KMS-11 (cell line): ENCODE data around the gene DPM3.

Source experiments
- H2AFZ ChIP-seq: fragments of 200-600 bp; sonication (generic); 2 replicates; pipeline ENCODE4 v1.6.1; 2016; ENCODE audit warnings: antibody characterized with exemption, mixed run types, low read depth
- H3K27ac ChIP-seq: fragments of 200-600 bp; sonication (generic); 2 replicates; pipeline ENCODE4 v1.6.1; 2016; ENCODE audit warnings: mild to moderate bottlenecking, mixed run types
- H3K27me3 ChIP-seq: fragments of 200-600 bp; sonication (generic); 2 replicates; pipeline ENCODE4 v1.6.1; 2017; ENCODE audit warnings: mild to moderate bottlenecking, low read depth, mixed run types, moderate library complexity; ENCODE audit not compliant: insufficient read depth
- H3K36me3 ChIP-seq: fragments of 200-600 bp; sonication (generic); 2 replicates; pipeline ENCODE4 v1.6.1; 2017; ENCODE audit warnings: mild to moderate bottlenecking, mixed run types; ENCODE audit not compliant: insufficient read depth
- H3K4me1 ChIP-seq: fragments of 200-600 bp; sonication (generic); 2 replicates; pipeline ENCODE4 v1.6.1; 2016; ENCODE audit warnings: mild to moderate bottlenecking, low read depth, mixed run types; ENCODE audit not compliant: poor library complexity, severe bottlenecking
- H3K4me2 ChIP-seq: fragments of 200-600 bp; sonication (generic); 2 replicates; pipeline ENCODE4 v1.7.0; 2016; ENCODE audit warnings: mild to moderate bottlenecking, mixed run types
- H3K4me3 ChIP-seq: fragments of 200-600 bp; sonication (generic); IDR thresholded peaks from 2 replicates; pipeline ENCODE4 v1.6.1; 2017; ENCODE audit warnings: low read depth, low read length, mixed read lengths; ENCODE audit not compliant: insufficient read depth
- H3K79me2 ChIP-seq: fragments of 200-600 bp; sonication (generic); 2 replicates; pipeline ENCODE4 v1.6.1; 2016; ENCODE audit warnings: low read depth, mixed run types; ENCODE audit not compliant: insufficient read depth
- H3K9ac ChIP-seq: fragments of 200-600 bp; sonication (generic); 2 replicates; pipeline ENCODE4 v1.6.1; 2016; ENCODE audit warnings: mild to moderate bottlenecking, mixed run types
- H4K20me1 ChIP-seq: fragments of 200-600 bp; sonication (generic); 2 replicates; pipeline ENCODE4 v1.6.1; 2016; ENCODE audit warnings: mild to moderate bottlenecking, mixed run types; ENCODE audit not compliant: insufficient read depth
- CTCF ChIP-seq: fragments of 200-600 bp; sonication (generic); conservative IDR thresholded peaks from 2 replicates; pipeline ENCODE4 v1.6.1; 2017; ENCODE audit warnings: low read depth, mild to moderate bottlenecking, antibody characterized with exemption, low read length, moderate library complexity, mixed read lengths

The DPM3 gene

GRCh38 chr1:155140630-155140953, 261 bp upstream of the DPM3 start:
- Histone ChIP-seq H3K4me1 (peaks cover 29% of the 10 kb centered on the region), H3K4me2 (peak overlapping the region; percentile 62), H4K20me1 (no peaks in the 10 kb centered on the region), H3K9ac (peak overlapping the region; percentile 55; the same call in 1 of the 2 replicates), H3K27me3 (peaks cover 42% of the 10 kb centered on the region), H2AFZ (peak overlapping the region; percentile 70), H3K36me3 (no peaks in the 10 kb centered on the region), H3K4me3 (peak overlapping the region; percentile 100), H3K79me2 (peaks cover 30% of the 10 kb centered on the region), H3K27ac (no peak overlapping the region)
- TF ChIP-seq CTCF = no peak

- Histone ChIP-seq H3K9ac (no peak overlapping the region), H2AFZ (no peak overlapping the region), H3K27me3 (peaks cover 15% of the 10 kb centered on the region), H3K4me1 (peaks cover 39% of the 10 kb centered on the region), H3K36me3 (no peaks in the 10 kb centered on the region), H4K20me1 (no peaks in the 10 kb centered on the region), H3K79me2 (peaks cover 30% of the 10 kb centered on the region), H3K4me3 (no peak overlapping the region), H3K27ac (no peak overlapping the region; the same call in 1 of the 2 replicates), H3K4me2 (peak overlapping the region; percentile 83)
- TF ChIP-seq CTCF = no peak
Observed at GRCh38 chr1:155137154-155137949, 3.0 kb downstream of the DPM3 start.

GRCh38 chr1:155136748-155137147, 3.6 kb downstream of the DPM3 start:
- Histone ChIP-seq H3K27me3 (peaks cover 9% of the 10 kb centered on the region), H2AFZ (peak overlapping the region; percentile 95; the same call in 1 of the 2 replicates), H3K36me3 (no peaks in the 10 kb centered on the region), H3K4me2 (peak overlapping the region; percentile 83), H3K4me3 (peak overlapping the region; percentile 82), H3K27ac (peak overlapping the region; percentile 68; the same call in 1 of the 2 replicates), H3K9ac (peak overlapping the region; percentile 78; the same call in 1 of the 2 replicates), H3K79me2 (peaks cover 30% of the 10 kb centered on the region), H4K20me1 (no peaks in the 10 kb centered on the region), H3K4me1 (peaks cover 39% of the 10 kb centered on the region)
- TF ChIP-seq CTCF = no peak

- peak within 1 kb of the TSS; percentile 78 for H3K9ac ChIP-seq
- peak within 1 kb of the TSS; percentile 68 for H3K27ac ChIP-seq
- H3K36me3 ChIP-seq = no peaks in the 10 kb centered on the region
- H4K20me1 ChIP-seq = no peaks in the 10 kb centered on the region
- H3K27me3 ChIP-seq = no peaks in the 10 kb centered on the region; the same call in 1 of the 2 replicates
- peaks cover 30% of the 10 kb centered on the region for H3K79me2 ChIP-seq
- H3K4me3 ChIP-seq = peak within 1 kb of the TSS; percentile 100
- peaks cover 33% of the 10 kb centered on the region for H3K4me1 ChIP-seq
- peak within 1 kb of the TSS; percentile 83 for H3K4me2 ChIP-seq
- 0 out of 2 replicates have a peak, but pooled peaks have one; percentile 9 for TF ChIP-seq CTCF
- H2AFZ ChIP-seq = peak within 1 kb of the TSS; percentile 95
Observed at GRCh38 chr1:155135415-155136028, 4.8 kb downstream of the DPM3 start, which contains the start of gene SLC50A1. Gene SLC50A1 (plus strand): TSS chr1:155135852. CDS start chr1:155135912, 60 bp downstream.
